Measurements from ENCODE around the gene MYL9.
A peak's percentile ranks its signal among the peaks of the same experiment; 100 is the strongest.
"Not testable (repeated sequence)": the region's sequence is repeated elsewhere in the genome, so short reads cannot be mapped to it uniquely, and the experiment has no call there.

The MYL9 gene

DNA sequence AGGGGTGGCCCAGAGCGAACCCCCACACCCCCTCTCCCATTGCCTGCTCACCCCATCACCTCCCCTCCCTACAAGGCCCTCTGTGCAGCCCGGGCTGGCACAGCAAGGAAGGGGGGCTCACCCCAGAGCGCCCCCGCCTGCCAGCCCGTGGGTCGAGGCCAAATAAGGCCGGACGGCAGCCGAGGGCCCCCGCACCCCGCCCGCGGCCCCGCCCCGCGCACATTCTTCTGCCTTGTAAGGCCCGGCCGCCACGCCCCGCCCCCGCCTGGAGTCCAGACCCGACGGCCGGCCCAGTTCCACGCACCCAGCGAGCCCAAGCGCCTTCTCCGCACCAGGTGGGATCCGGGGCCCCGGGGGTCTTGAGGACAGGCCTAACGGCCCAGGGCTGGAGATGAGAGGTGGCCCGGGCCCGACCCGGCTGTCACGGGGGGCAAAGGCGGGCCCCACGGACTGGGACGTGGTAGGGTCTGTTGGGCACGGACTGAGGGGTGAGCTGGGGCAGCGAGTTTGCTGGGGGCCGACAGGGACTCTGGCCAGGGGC, at the start of gene MYL9:
MYL9 (plus strand) TSS at position 293 of the 541 bp plus-strand sequence. CDS start 3,366 bp downstream, outside the sequence.
- DNase-seq = no peak

DNA sequence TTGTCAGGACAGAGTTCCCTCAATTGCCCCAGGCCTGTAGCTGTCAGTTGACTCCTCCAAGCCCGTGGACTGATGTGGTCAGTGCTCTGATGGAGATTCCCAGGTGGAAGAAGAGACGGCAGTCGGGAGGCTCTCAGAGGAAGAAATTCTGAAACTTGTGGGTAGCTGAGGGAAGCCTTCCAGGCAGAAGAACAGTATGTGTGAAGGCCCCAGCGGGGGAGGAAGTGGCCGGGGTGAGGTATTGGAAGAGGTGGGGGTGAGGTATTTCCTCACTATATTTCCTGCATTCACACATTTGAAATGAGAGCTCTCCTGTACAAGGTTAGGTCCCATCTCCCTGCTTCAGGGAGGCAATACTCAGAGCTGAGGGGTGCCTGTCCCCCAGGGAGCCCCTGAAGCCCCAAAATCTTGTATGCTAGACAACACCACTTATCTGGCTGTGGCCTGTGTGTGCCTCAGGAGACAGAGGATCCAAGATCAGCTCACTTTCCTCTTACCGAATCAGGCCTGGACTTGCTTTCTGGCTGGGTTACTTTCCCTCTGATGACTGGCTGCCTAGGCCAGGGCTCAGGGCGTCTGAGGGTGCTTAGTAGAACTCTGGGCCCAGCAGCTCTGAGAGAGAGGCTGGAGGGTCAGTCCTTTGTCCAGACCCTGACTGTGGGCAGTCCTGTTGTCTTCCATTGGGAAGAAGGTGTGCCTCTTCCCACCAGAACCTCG, 49.3 kb upstream of the MYL9 start:
- no peak for DNase-seq

DNA sequence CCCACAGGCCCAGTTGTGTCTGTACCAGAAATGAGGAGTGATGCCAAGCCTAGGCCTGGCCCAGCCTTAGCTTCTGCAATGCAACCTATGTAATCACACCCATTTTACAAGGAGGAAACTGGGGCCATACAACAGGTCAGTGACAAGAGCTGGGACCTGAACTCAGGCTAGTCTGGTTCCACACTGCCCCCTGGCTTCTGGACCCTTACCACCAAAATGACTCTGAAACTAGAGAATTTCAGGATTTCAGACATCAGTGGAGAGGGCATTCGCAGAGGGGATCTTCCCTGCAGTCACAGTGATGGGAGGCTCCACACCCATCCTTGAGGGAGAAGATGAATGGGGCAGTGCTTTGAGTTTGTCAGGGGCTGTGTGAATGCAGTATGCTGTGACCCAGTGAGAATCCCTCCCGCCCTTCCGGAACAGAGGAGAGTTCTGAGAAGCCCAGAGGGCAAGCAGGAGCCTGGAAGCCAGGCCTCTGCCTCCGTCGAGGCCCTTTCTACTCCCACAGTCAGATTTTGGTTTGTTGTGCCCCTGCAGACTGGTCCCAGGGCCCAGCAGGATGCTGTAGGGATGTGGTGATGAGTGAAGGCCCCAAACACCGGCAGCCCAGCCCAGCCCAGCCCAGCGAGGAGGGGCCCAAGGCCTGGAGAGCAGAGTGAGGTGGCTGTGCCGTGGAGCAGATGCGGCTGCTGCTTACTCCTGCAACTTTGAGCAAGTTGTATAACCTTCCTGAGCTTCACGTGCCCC, 48.1 kb upstream of the MYL9 start:
- DNase-seq = peak in 1 of 2 experiments; percentile 24

DNA sequence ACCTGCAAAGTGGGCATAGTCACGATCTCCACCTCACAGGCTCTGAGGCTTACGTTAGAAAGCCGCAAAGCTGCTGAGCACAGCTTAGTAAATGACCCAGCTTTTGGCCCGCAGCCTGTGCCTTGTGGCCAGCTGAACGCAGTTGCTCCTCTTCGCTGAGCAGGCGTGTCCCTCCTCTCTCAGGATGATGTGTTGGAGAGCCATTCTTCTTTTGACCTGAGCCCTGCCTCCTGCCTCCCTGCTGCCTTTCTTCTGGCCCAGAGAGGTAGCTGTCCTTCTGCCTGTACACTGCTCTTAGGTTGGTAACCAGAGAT, 47.6 kb upstream of the MYL9 start:
- no peak for DNase-seq

DNA sequence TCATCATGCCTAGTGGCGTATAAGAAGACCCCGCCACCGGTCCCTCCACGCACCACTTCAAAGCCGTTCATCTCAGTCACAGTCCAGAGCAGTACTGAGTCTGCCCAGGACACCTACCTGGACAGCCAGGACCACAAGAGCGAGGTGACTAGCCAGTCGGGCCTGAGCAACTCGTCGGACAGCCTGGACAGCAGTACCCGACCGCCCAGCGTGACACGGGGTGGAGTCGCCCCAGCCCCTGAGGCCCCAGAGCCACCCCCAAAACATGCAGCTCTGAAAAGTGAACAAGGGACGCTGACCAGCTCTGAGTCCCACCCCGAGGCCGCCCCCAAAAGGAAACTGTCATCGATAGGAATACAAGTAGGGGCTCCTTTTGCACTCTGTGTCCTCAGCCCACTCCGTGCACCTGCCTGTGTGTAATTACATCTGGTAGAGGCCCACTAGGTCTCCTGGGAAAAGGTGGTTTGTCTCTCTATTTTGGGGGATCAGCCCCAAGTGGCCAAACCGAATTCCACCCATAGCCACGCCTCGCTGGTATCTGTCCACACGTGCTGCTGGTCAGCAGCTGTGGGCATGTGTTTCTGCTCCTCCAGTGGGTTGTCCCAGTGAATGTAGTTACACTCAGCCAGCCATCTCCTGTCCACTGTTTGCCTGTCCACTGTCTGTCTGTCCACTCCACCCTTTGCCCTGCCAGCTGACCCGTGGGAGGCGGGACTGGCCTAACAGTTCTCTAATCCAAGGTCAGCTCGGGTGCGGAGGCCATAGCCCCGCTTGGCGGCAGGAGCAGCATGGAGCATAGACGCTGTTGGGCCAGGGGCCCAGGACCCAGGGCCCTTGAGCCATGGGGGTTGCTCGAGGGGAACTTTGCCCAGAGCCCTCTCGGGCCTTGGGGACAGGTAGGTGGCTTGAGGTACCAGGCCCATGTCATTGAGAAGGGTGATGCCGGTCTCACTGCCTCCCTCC, 44.3 kb upstream of the MYL9 start:
- DNase-seq = no peak

DNA sequence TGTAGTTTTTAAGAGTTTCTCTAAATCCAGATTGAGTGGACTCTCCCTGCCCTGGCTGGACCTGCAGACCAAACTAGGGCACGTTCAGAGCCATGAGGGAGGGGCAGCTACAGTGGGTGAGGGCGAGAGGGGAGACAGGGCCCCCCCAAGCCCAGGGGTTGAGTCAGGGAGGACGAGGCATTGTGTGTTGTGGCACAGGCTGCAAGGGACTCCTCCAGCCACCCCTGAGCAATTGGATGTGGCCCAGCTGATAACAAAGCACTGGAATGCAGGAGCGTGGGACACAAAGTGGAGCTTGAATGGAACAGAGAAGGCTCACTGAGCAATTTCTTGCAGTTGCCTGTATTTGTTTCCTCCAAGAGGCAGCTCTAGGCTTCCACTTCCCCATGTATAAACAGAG, 43.5 kb upstream of the MYL9 start:
- no peak for DNase-seq

DNA sequence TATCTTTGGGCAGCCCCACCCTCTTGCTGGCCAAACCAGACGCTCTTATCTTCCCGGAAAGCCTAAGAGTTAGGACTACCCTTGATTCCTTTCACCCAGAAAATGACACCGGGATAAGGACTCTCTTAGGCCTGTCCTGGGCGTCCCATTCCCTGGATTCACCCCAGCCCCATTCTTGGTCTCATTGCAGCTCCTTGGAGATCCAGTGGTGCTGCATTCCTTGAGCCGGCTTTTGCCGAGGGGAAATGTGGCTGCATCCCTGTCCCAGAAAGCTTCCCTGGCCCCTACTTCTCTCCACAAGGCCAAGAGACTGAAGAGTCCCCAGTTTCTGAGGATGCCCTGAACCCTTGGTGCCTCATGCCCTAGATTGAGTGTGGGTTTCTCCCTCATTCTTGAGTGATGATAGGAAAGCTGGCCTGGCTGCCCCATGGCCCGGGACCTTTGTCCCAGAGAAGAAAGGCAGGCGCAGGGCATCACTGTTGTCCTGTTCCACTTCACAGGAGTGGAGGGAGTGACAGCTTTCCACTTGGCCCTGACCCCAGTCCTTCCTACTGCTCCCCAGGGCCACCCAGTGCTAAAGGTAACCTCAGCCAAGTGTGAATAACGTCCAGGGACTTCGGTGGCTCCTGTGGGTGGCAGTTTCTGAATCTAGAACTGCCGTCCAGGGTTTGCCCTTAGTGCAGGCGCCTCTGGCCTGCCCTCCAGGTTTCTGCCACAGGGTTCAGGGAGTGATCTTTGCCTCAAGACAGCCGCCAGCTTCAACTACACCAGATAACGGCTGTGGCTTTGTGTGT, 42.7 kb upstream of the MYL9 start:
- no peak for DNase-seq

- no peak for DNase-seq
Measured at GRCh38 chr20:36499211-36499610, 42.1 kb upstream of the MYL9 start.

- no peak for DNase-seq
Measured at GRCh38 chr20:36499723-36500501, 41.4 kb upstream of the MYL9 start.

- DNase-seq = no peak
Measured at GRCh38 chr20:36501367-36502006, 39.8 kb upstream of the MYL9 start.

GRCh38 chr20:36504295-36504694, 37.0 kb upstream of the MYL9 start:
- DNase-seq = no peak

DNA sequence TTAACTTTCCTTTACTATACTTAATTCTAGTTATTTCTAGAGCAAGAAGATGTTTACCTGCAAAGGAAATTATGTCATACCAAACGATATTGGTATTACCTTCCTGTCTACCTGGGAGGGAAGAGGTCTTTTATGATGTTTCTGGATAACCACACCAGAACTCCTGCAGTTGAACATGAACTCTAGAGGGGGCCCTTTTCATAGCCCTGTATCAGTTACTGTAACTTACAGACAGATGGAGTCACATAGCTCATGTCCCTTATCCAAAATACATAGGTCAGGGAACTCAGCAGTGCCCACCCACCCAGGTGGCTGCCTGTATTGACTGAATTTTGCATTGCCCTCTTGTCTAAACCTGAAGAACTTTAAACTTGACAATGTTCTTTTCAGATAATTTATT, 35.1 kb upstream of the MYL9 start:
- peak in 1 of 2 experiments; percentile 33 for DNase-seq

DNA sequence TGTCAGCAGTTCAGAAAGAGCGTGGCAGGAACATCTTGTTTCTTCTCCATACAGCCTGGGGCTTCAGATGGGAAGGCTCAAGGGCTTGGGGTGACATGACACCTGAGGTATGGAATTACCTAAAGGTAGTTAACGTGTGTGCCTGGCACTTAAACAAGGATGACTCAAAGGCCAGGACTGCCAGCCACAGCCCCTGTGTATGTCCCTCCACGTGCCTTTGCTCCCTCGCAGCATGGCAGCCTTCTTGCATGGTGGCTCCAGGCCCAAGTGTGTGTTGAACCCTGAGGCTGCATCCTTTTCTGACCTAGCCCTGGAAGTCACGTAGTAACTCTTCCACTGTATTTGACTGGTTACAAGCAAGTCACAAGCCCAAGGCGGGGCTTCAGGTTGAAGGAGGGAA, 33.6 kb upstream of the MYL9 start:
- no peak for DNase-seq

- no peak for DNase-seq
Measured at GRCh38 chr20:36519012-36519719, 22.2 kb upstream of the MYL9 start.

GRCh38 chr20:36519944-36520343, 21.4 kb upstream of the MYL9 start:
- no peak for DNase-seq

GRCh38 chr20:36521526-36521925, 19.8 kb upstream of the MYL9 start:
- DNase-seq = no peak

- not testable (repeated sequence) for DNase-seq
Measured at GRCh38 chr20:36522412-36522811, 18.9 kb upstream of the MYL9 start.

DNA sequence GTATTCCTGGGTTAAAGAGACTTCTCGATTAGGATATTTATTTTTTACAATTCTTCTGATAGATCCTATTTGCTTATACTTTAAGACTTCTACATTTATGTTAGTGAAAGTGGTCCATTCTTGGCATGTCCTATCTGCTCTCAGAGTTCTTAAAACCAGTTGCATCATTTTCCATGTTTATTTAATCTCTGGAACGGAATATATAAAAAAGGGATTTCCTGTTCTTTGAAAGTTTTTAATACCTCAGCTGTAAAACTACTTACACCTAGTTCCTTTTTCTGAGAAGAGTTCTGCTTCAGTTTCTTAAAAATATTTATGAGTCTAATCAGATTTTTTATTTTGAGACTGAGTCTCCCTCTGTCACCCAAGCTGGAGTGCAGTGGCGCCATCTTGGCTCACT, 18.0 kb upstream of the MYL9 start:
- DNase-seq = no peak

DNA sequence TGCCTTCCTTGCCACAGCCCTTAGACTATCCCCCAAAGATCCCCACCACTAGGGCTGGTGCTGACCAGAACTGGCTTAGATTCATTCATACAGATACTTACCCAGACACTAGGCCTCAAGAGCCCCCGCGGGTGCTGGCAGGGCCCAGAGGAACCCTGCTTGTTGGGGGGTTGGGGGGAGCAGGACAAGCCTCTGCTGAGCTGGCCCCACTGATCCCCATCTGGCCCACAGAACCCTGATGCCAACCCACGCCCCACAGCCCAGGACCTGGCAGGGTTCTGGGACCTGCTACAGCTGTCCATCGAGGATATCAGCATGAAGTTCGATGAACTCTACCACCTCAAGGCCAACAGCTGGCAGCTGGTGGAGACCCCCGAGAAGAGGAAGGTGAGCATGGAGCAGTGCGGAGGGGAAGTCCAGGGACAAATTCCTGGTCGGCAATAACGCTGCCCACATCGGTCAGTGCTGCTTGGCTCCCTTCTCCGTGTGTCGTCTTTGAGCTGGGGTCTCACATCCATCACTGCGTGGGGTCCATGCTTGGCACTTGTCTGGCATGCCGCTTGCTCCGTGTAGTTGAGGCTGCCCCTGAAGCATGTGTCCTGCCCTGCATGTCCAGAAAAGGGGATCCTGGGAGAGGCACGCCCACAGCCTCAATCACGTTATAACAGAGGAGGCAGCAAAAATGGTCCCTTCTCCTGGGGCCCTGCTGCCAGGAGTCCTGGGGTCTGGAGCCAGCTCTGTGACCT, 15.5 kb upstream of the MYL9 start:
- no peak for DNase-seq

All from NCI-H526 (cell line).